ENCODE measurements around the gene CHCHD6. TPM values are rescaled to one million over a fixed set of nuclear protein-coding genes. Genes with fewer than 3 reads are reported as not detected.

CHCHD6 gene
- total RNA-seq, 1 donor: 10.9 TPM

DNA sequence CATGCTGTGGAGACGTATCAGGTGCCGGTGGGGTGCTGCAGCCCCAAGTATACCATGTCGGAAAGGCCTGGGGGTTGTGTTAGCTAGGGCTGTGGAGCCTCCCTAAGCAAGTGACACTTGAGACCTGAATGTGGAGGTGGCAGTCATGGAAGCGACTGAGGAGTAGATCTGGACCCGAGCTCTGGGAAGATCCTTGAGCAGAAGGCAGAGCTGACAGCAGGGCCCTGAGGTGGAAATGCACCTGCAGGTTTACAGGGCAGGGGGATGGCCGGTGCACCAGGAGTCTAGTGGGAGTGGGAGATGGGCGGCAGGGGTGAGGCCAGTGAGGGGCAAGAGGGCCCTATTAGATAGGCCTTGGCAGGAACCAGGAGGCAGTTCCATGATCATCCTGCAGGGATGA, 187.1 kb downstream of the CHCHD6 start:
- H3K27ac ChIP-seq (ENCODE audit: low read depth, low read length): no peak overlapping the region
- no peaks in the 10 kb centered on the region for H3K27me3 ChIP-seq (ENCODE audit: insufficient read depth, low read length)
- peak; percentile 15 for DNase-seq (ENCODE audit: insufficient read length, low spot score, missing footprints)
- H3K4me2 ChIP-seq (ENCODE audit: insufficient read depth, low read length): no peak overlapping the region
- no peaks in the 10 kb centered on the region for H3K9me3 ChIP-seq (ENCODE audit: low read depth, low read length)
- H3K36me3 ChIP-seq (ENCODE audit: insufficient read depth, low read length): no peaks in the 10 kb centered on the region
- H2AFZ ChIP-seq (ENCODE audit: low read length): no peak overlapping the region
- H4K20me1 ChIP-seq (ENCODE audit: insufficient read depth, low read length): peaks cover 2% of the 10 kb centered on the region
- TF ChIP-seq CTCF (IDR thresholded peaks at IDR 0.05; ENCODE audit: extremely low read depth, low read depth, low read length): no peak
- no peak overlapping the region for H3K4me3 ChIP-seq (ENCODE audit: insufficient read depth, low read length)
- H3K79me2 ChIP-seq (ENCODE audit: insufficient read depth, low read length): no peaks in the 10 kb centered on the region
- H3K4me1 ChIP-seq (ENCODE audit: insufficient read depth, low read length): peaks cover 12% of the 10 kb centered on the region

GRCh38 chr3:126891791-126892190, 187.8 kb downstream of the CHCHD6 start:
- no peak for TF ChIP-seq CTCF (IDR thresholded peaks at IDR 0.05; ENCODE audit: extremely low read depth, low read depth, low read length)
- Histone ChIP-seq H3K4me2 (ENCODE audit: insufficient read depth, low read length) (no peak overlapping the region), H3K4me1 (ENCODE audit: insufficient read depth, low read length) (peaks cover 18% of the 10 kb centered on the region), H4K20me1 (ENCODE audit: insufficient read depth, low read length) (peaks cover 2% of the 10 kb centered on the region), H3K9me3 (ENCODE audit: low read depth, low read length) (no peaks in the 10 kb centered on the region), H2AFZ (ENCODE audit: low read length) (no peak overlapping the region), H3K79me2 (ENCODE audit: insufficient read depth, low read length) (no peaks in the 10 kb centered on the region), H3K27me3 (ENCODE audit: insufficient read depth, low read length) (no peaks in the 10 kb centered on the region), H3K27ac (ENCODE audit: low read depth, low read length) (no peak overlapping the region), H3K4me3 (ENCODE audit: insufficient read depth, low read length) (no peak overlapping the region), H3K36me3 (ENCODE audit: insufficient read depth, low read length) (no peaks in the 10 kb centered on the region)
- DNase-seq (ENCODE audit: insufficient read length, low spot score, missing footprints): peak; percentile 46

- no peaks in the 10 kb centered on the region for H3K9me3 ChIP-seq (ENCODE audit: low read depth, low read length)
- H3K79me2 ChIP-seq (ENCODE audit: insufficient read depth, low read length): no peaks in the 10 kb centered on the region
- no peak overlapping the region for H2AFZ ChIP-seq (ENCODE audit: low read length)
- peaks cover 2% of the 10 kb centered on the region for H4K20me1 ChIP-seq (ENCODE audit: insufficient read depth, low read length)
- DNase-seq (ENCODE audit: insufficient read length, low spot score, missing footprints): peak; percentile 29
- no peak overlapping the region for H3K4me3 ChIP-seq (ENCODE audit: insufficient read depth, low read length)
- no peak overlapping the region for H3K4me2 ChIP-seq (ENCODE audit: insufficient read depth, low read length)
- no peaks in the 10 kb centered on the region for H3K27me3 ChIP-seq (ENCODE audit: insufficient read depth, low read length)
- H3K27ac ChIP-seq (ENCODE audit: low read depth, low read length): no peak overlapping the region
- no peak for TF ChIP-seq CTCF (IDR thresholded peaks at IDR 0.05; ENCODE audit: extremely low read depth, low read depth, low read length)
- no peaks in the 10 kb centered on the region for H3K36me3 ChIP-seq (ENCODE audit: insufficient read depth, low read length)
- H3K4me1 ChIP-seq (ENCODE audit: insufficient read depth, low read length): peaks cover 18% of the 10 kb centered on the region
Observed at GRCh38 chr3:126893651-126894050, 189.6 kb downstream of the CHCHD6 start.

DNA sequence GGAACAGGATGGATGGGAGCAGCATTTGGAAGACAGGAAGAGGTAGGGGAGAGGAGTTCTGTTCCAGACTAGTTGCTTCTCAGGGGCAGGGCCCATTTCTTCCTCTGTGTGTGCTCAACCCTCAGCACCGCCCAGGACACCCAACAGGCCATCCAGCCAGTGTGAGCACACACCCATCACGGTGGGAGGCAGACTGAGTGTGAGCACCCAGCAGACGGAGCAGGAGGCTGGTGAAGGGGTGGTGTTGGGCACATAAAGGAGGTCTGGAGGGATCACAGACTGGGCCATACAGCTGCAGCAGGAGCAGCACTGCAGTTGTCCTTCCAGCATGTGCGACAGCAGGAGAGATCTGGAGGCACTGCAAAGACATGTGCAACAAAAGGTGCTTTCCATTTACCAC, 190.4 kb downstream of the CHCHD6 start:
- Histone ChIP-seq H3K27me3 (ENCODE audit: insufficient read depth, low read length) (no peaks in the 10 kb centered on the region), H4K20me1 (ENCODE audit: insufficient read depth, low read length) (peaks cover 2% of the 10 kb centered on the region), H3K4me1 (ENCODE audit: insufficient read depth, low read length) (peaks cover 18% of the 10 kb centered on the region), H3K79me2 (ENCODE audit: insufficient read depth, low read length) (no peaks in the 10 kb centered on the region), H3K4me2 (ENCODE audit: insufficient read depth, low read length) (no peak overlapping the region), H3K36me3 (ENCODE audit: insufficient read depth, low read length) (no peaks in the 10 kb centered on the region), H3K9me3 (ENCODE audit: low read depth, low read length) (no peaks in the 10 kb centered on the region), H3K4me3 (ENCODE audit: insufficient read depth, low read length) (no peak overlapping the region), H2AFZ (ENCODE audit: low read length) (no peak overlapping the region), H3K27ac (ENCODE audit: low read depth, low read length) (no peak overlapping the region)
- no peak for TF ChIP-seq CTCF (IDR thresholded peaks at IDR 0.05; ENCODE audit: extremely low read depth, low read depth, low read length)
- DNase-seq (ENCODE audit: insufficient read length, low spot score, missing footprints): peak; percentile 54
